Suppressor macrophage treated with lipopolysaccharide for 4 hours (primary cell): ENCODE data around the gene VEGFB.

Source experiments
- DNase-seq: peaks from one replicate; pipeline ENCODE4 v3.0.0-alpha.2; 2020

VEGFB gene

DNA sequence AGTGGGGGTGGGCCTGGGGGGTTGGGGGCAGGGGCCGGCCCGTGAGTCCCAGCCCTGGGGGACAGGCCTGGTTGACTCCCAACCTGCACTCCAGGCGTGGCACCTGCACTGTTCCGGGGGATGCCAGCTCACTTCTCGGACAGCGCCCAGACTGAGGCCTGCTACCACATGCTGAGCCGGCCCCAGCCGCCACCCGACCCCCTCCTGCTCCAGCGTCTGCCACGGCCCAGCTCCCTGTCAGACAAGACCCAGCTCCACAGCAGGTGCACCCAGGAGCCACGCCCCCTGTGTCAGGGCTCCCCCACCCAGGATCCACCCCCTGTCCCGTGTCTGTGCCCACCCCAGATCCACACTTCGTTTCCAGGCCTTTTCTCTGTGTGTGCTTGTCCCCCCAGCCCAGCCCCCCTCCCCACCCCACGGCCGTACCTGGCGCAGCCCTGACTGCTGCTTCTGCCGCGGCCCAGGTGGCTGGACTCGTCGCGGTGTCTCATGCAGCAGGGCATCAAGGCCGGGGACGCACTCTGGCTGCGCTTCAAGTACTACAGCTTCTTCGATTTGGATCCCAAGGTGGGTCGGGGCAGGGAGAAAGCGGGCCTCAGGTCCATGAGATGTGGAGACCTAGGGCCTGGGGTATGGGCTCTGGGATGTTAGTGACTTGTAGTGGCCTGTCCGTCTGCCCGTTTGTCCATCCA is 23.1 kb upstream of the VEGFB start:
- DNase-seq, result no peak

GRCh38 chr11:64216879-64217278 is 17.5 kb upstream of the VEGFB start:
- DNase-seq, result no peak

- no peak for DNase-seq
These were observed 15.6 kb upstream of the VEGFB start for GRCh38 chr11:64218628-64219353.

- no peak for DNase-seq
These were observed 15.1 kb upstream of the VEGFB start for GRCh38 chr11:64219354-64219684.

GRCh38 chr11:64219755-64220154 is 14.6 kb upstream of the VEGFB start:
- no peak for DNase-seq

DNA sequence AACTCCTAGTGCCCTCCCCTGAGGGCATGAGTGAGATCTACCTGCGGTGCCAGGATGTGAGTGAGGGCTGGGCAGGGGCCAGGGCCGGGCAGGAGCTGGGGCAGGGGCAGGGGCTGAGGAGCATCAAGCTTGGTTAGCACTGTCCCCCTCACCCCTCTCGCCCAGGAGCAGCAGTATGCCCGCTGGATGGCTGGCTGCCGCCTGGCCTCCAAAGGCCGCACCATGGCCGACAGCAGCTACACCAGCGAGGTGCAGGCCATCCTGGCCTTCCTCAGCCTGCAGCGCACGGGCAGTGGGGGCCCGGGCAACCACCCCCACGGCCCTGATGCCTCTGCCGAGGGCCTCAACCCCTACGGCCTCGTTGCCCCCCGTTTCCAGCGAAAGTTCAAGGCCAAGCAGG is 14.1 kb upstream of the VEGFB start:
- no peak for DNase-seq

DNA sequence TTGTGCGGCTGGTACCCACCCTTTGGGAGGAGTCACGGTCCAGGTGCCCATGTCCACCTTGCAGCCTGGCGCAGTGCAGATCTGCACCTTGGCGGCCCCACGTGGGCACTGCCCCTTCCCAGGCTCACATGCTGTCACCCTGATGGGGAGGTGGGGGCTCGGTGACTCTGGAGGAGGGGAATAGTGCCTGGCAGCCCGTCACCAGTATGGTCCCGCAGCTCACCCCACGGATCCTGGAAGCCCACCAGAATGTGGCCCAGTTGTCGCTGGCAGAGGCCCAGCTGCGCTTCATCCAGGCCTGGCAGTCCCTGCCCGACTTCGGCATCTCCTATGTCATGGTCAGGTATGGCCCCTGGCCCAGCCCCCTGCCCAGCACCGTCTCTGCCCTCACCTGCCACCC is 13.6 kb upstream of the VEGFB start:
- no peak for DNase-seq

DNA sequence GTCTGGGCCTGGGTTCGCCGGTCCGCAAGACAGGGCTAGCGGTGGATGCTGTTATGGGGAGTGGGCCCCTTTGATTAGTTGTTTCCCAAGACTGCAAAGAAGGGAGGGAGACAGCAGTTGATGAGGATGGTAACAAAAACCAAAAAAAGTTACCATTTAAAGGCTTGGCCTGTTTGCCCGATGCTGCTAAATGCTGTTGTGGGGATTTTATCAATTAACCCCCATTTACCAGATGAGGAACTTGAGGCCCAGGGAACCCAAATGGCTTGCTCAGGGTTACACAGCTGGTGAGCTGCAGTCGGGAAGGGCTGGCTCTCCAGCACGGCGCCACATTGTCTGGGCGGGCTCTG is 11.8 kb upstream of the VEGFB start:
- no peak for DNase-seq

- no peak for DNase-seq
These were observed 11.3 kb upstream of the VEGFB start for GRCh38 chr11:64223001-64223651.

GRCh38 chr11:64224151-64224890 is 10.1 kb upstream of the VEGFB start:
- no peak for DNase-seq

DNA sequence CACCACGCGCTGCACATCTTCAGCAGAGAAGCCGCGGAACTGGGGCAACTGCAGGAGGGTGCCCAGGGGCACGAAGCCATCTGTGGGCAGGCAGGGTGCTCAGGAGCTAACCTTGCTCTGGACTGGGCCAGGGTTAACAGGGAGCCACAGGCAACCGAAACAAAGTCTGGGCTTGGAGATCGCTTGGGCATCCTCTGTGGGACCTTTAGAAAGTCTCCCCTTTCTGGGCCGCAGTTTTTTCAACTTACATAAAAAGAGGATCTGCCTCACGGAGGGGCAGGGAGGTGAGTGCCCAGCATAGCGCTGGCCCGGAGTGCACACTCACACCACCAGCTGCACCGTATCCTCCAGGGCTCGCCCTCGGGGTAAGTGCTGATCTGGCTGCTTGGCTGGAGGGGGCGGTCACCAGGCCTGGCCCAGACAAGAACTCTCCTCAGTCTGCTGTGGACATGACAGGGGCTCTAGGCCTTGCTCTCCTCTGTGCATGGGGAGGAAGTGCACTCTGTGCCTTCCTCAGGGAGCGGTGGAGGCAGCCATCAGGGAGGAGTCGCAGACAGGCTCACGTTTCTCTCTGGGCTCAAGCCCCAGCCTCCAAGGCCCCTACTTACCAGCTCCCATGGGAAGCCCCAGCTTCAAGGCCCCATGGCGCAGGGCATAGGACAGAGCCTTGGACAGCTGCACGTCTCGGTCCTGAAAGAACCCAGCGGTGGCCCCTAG is 9.3 kb upstream of the VEGFB start:
- no peak for DNase-seq

GRCh38 chr11:64225608-64226506 is 8.5 kb upstream of the VEGFB start, which contains the start of the genes NUDT22 and TRPT1:
Gene NUDT22, plus strand, starts transcription at chr11:64226274. Its CDS starts 379 bp downstream, at chr11:64226653.
Gene TRPT1, minus strand, starts transcription at chr11:64226186. Its CDS starts 326 bp downstream, at chr11:64225860.
- peak; percentile 93 for DNase-seq

- peak; percentile 71 for DNase-seq
These were observed 7.8 kb upstream of the VEGFB start for GRCh38 chr11:64226507-64227051.

DNA sequence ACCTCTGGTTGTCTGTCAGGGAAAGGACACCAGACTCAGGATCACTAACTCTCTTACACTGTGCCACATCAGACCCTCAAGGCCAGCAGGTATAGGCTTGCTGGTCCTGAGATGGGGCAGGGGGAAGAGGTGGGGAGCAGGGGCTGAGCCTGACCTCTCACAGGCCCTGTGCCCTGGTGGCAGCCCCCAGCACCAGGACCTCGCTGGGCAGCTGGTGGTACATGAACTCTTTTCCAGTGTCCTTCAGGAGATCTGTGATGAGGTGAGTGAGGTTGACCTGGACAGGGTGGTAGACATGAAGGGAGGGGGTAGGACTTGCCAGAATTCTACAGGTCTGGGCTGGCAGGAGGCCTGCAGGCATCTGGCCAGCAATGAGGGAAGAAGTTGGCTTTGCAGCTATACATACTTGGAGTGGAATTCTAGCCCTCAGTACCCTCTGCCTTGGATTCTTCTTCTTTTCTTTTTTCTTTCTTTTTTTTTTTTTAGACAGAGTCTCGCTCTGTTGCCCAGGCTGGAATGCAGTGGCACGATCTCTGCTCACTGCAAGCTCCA is 6.9 kb upstream of the VEGFB start:
- DNase-seq, result no peak

DNA sequence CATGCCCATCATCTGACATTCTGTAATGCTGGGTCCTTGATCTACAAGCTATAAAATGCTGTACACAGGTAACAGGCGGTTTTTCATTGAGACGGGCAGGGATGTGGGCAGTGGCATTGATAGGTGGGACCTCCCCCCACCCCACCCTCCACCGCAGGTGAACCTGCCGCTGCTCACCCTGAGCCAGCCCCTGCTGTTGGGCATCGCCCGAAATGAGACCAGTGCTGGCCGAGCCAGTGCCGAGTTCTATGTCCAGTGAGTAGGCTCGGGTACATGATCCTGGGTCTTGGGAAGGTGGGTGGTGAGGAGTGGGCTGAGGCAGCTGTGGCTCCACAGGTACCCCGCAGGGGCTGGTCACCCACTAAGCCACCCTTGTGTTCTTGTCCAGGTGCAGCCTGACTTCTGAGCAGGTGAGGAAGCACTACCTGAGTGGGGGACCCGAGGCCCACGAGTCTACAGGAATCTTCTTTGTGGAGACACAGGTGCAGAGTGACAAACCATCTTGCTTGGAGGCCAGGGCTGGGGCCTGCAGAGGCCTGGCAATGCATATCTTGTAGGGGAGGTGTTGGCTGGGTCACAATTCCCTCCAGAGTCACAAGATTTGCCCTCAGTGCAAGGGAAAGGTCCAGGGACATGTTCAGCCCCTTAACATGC is 5.2 kb upstream of the VEGFB start:
- DNase-seq, result no peak

DNA sequence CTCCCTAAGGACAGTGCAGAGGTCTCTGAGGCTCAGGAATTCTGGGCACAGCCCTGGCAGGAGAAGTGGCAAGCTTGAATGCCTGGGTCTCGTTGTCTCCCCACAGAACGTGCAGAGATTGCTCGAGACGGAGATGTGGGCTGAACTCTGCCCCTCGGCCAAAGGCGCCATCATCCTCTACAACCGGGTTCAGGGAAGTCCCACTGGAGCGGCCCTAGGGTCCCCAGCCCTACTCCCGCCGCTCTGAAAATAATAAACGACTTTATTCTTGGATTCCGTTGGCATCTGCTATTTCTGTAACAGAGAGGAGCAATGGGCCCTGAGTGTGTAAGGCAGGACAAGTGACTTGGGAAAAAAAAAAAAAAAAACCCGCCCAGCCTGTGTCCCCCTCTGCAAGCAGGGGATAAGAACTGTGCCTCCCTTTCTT is 4.6 kb upstream of the VEGFB start:
- DNase-seq, result no peak

- peak; percentile 80 for DNase-seq
These were observed 4.0 kb upstream of the VEGFB start, which contains the start of gene DNAJC4 for GRCh38 chr11:64230171-64230984. Gene DNAJC4, plus strand, starts transcription at chr11:64230548. Its CDS starts 307 bp downstream, at chr11:64230855.

- no peak for DNase-seq
These were observed 3.4 kb upstream of the VEGFB start for GRCh38 chr11:64230985-64231365.

GRCh38 chr11:64231546-64231945 is 2.8 kb upstream of the VEGFB start:
- no peak for DNase-seq
